K562 (cell line): ENCODE results near the gene GADD45B. TPM values are rescaled to one million over a fixed set of nuclear protein-coding genes. Genes with fewer than 3 reads are reported as not detected.

Experiments
- ATAC-seq: fragments of 200-7000 bp; cut with Tn5 transposase; 3 replicates; pipeline ENCODE4 v1.9.1; 2020; ENCODE audit warnings: moderate library complexity
- BruUV-seq: library from RNA; stranded (reverse); fragments of 400-500 nt; replicated peaks from 2 replicates; lab custom pipeline; 2021; lab: Mats Ljungman, UMichigan
- CTCF ChIA-PET: fragments of 300-600 bp; formaldehyde crosslinking; extraction: SDS; loops from one replicate; lab custom pipeline; 2021; ENCODE audit warnings: low intra/inter-chr PET ratio; lab: Yijun Ruan, JAX
- POLR2A ChIA-PET: fragments of 300-600, 350-650 bp; sonication (Branson Sonifier 250); formaldehyde crosslinking; extraction: SDS; loops from one replicate; lab custom pipeline; 2021; ENCODE audit warnings: antibody characterized with exemption, inconsistent platforms; lab: Yijun Ruan, JAX
- DNase-seq, 4 experiments: peaks; one replicate each; pipeline versions ENCODE4 v3.0.0 to v3.0.0-alpha.2; 2011 to 2018; ENCODE audit warnings: low spot score in 3 of 4, mixed read lengths in 3 of 4; ENCODE audit errors: extremely low read depth in 1 of 4
- FAIRE-seq: peaks from 2 replicates; lab custom pipeline; 2011; peaks lifted over from hg19 to GRCh38; lab: Jason Lieb, UNC
- H2AFZ ChIP-seq: 2 replicates; pipeline ENCODE4 v1.6.0; 2011; ENCODE audit warnings: low read depth, low read length, control low read depth, inconsistent platforms
- H3K27ac ChIP-seq: fragments of 200-600 bp; 3 replicates; pipeline ENCODE4 v1.8.0; 2011; ENCODE audit warnings: low read depth, mild to moderate bottlenecking, control low read depth, inconsistent platforms, low read length, moderate library complexity, mixed read lengths; ENCODE audit errors: extremely low read depth
- H3K27me3 ChIP-seq, 2 experiments: fragments of 300-600 bp in 1 of 2; 2 replicates in 1 of 2; 3 replicates in 1 of 2; pipeline versions ENCODE4 v1.6.0 to v1.8.0; 2011; ENCODE audit warnings: inconsistent platforms in 2 of 2, low read length in 2 of 2, mild to moderate bottlenecking in 1 of 2, mixed read lengths in 1 of 2, moderate library complexity in 1 of 2; ENCODE audit not compliant: control insufficient read depth in 2 of 2, insufficient read depth in 2 of 2
- H3K36me3 ChIP-seq: fragments of 300-600 bp; 3 replicates; pipeline ENCODE4 v1.8.0; 2011; ENCODE audit warnings: mild to moderate bottlenecking, low read length, inconsistent platforms; ENCODE audit not compliant: control insufficient read depth, insufficient read depth
- H3K4me1 ChIP-seq, 2 experiments: fragments of 200-600 bp in 1 of 2; replicated peaks in 1 of 2; 2 replicates in 1 of 2; 3 replicates in 1 of 2; pipeline versions ENCODE4 v1.5.1 to v1.8.0; 2011; ENCODE audit warnings: inconsistent platforms in 2 of 2, low read length in 2 of 2, mild to moderate bottlenecking in 1 of 2, mixed read lengths in 1 of 2, moderate library complexity in 1 of 2; ENCODE audit not compliant: control insufficient read depth in 2 of 2, insufficient read depth in 2 of 2
- H3K4me2 ChIP-seq: 2 replicates; pipeline ENCODE4 v1.6.1; 2011; ENCODE audit warnings: low read length, control low read depth, inconsistent platforms, mixed read lengths; ENCODE audit not compliant: insufficient read depth
- H3K4me3 ChIP-seq: fragments of 200-600 bp; sonication (generic), shearing (Covaris generic); 2 replicates; pipeline ENCODE4 v1.5.1; 2016; ENCODE audit warnings: control low read depth, inconsistent platforms
- H3K79me2 ChIP-seq: fragments of 200-600 bp; 3 replicates; pipeline ENCODE4 v1.8.0; 2011; ENCODE audit warnings: low read length, inconsistent platforms; ENCODE audit not compliant: control insufficient read depth, insufficient read depth
- H3K9ac ChIP-seq, 2 experiments: 2 replicates each; pipeline versions ENCODE4 v1.6.0 to v1.6.1; 2011; ENCODE audit warnings: low read depth in 2 of 2, low read length in 2 of 2, control low read depth in 1 of 2, inconsistent platforms in 1 of 2, mild to moderate bottlenecking in 1 of 2, mixed read lengths in 1 of 2; ENCODE audit not compliant: insufficient read depth in 1 of 2
- H3K9me1 ChIP-seq: one replicate; pipeline ENCODE4 v1.6.0; 2011; ENCODE audit warnings: inconsistent platforms, mild to moderate bottlenecking, low read length, moderate library complexity; ENCODE audit not compliant: control insufficient read depth, insufficient read depth
- H3K9me3 ChIP-seq: replicated peaks from 2 replicates; pipeline ENCODE4 v1.5.1; 2011; ENCODE audit warnings: low read depth, low read length, inconsistent platforms; ENCODE audit not compliant: control insufficient read depth, insufficient read depth
- H4K20me1 ChIP-seq: replicated peaks from 2 replicates; pipeline ENCODE4 v1.6.1; 2011; ENCODE audit warnings: low read length, inconsistent platforms, mixed read lengths; ENCODE audit not compliant: control insufficient read depth, insufficient read depth
- ARID1B ChIP-seq: fragments of 450-650 bp; IDR thresholded peaks from 2 replicates; pipeline ENCODE4 v1.6.1; 2016; ENCODE audit warnings: antibody characterized with exemption, mild to moderate bottlenecking, inconsistent platforms
- ATF7 ChIP-seq: fragments of 450-650 bp; IDR thresholded peaks from 2 replicates; pipeline ENCODE4 v1.7.1; 2014; ENCODE audit warnings: mild to moderate bottlenecking, moderate library complexity
- DPF2 ChIP-seq: fragments of 450-650 bp; IDR thresholded peaks from 2 replicates; pipeline ENCODE4 v1.6.1; 2016
- HDAC1 ChIP-seq, 2 experiments: fragments of 450-650 bp; IDR thresholded peaks; 2 replicates each; pipeline ENCODE4 v1.6.1; 2016 to 2017; ENCODE audit warnings: inconsistent platforms in 1 of 2, mild to moderate bottlenecking in 1 of 2, moderate library complexity in 1 of 2
- JUN ChIP-seq, 2 experiments: sonication (generic) in 1 of 2; formaldehyde crosslinking in 1 of 2; IDR thresholded peaks; 2 replicates each; pipeline versions ENCODE4 v1.6.1 to v1.8.0; 2012 to 2022; ENCODE audit warnings: borderline replicate concordance in 2 of 2, mild to moderate bottlenecking in 2 of 2, improper control_type of control experiment in 1 of 2, low read depth in 1 of 2, low read length in 1 of 2, missing genetic modification reagents in 1 of 2
- MTA2 ChIP-seq: fragments of 450-650 bp; IDR thresholded peaks from 2 replicates; pipeline ENCODE4 v1.6.1; 2016; ENCODE audit warnings: low read depth
- MTA3 ChIP-seq: fragments of 450-650 bp; formaldehyde crosslinking; IDR thresholded peaks from 2 replicates; pipeline ENCODE4 v1.6.1; 2017; ENCODE audit warnings: mild to moderate bottlenecking, borderline replicate concordance
- NFE2 ChIP-seq: IDR thresholded peaks from 2 replicates; pipeline ENCODE4 v1.6.1; 2014; ENCODE audit warnings: antibody characterized with exemption, low read depth
- RBBP5 ChIP-seq: fragments of 200-600 bp; sonication (generic); IDR thresholded peaks from 2 replicates; pipeline ENCODE4 v1.6.1; 2012; ENCODE audit warnings: borderline replicate concordance, mild to moderate bottlenecking, low read length, control low read depth, inconsistent platforms; ENCODE audit not compliant: insufficient read depth, poor library complexity, severe bottlenecking
- ZNF23 ChIP-seq: fragments of 250-450 bp; sonication (Bioruptor Pico); IDR thresholded peaks from 2 replicates; pipeline ENCODE4 v1.4.0; 2020; ENCODE audit warnings: mild to moderate bottlenecking
- ZNF586 ChIP-seq: fragments of 450-650 bp; formaldehyde crosslinking; conservative IDR thresholded peaks from 2 replicates; pipeline ENCODE4 v1.4.0; 2020; ENCODE audit warnings: mild to moderate bottlenecking, moderate library complexity
- WGBS: fragments of 100-300 bp; shearing (Covaris generic); methylation state at CpG from one replicate; pipeline ENCODE4 v1.1.6; 2016; ENCODE audit warnings: low coverage, mixed read lengths; ENCODE audit not compliant: insufficient coverage; ENCODE audit errors: missing lambda C conversion rate; 5-methylcytosine and 5-hydroxymethylcytosine counted together
- in situ Hi-C: fragments of 300-500 bp; cut with MboI; formaldehyde crosslinking; loops from 4 replicates; pipeline ENCODE4 v1.15.0; 2018; ENCODE audit warnings: inconsistent platforms, mixed read lengths
- intact Hi-C: fragments of 100-400 bp; cut with micrococcal nuclease; formaldehyde crosslinking; loops from 2 replicates; pipeline ENCODE4 v1.14.2; 2022
- polyA plus RNA-seq, 8 experiments: library from polyadenylated mRNA; depleted of rRNA in 4 of 8; stranded (reverse) in 5 of 8; unstranded in 3 of 8; fragments of >200 nt; fragmentation: Nextera tagmentation in 2 of 8; fragmentation: Illumina TruSeq in 1 of 8; extraction: Ambion mirVana in 2 of 8; extraction: Trizol in 1 of 8; gene quantifications; 2 replicates each; pipeline versions ENCODE4 v1.2.1 to v1.2.3, GENCODE V29; 2011 to 2014; ENCODE audit warnings: inconsistent platforms in 1 of 8, missing spikeins in 1 of 8
- total RNA-seq, 7 experiments: library from RNA; depleted of rRNA in 6 of 7; stranded (reverse); fragments of >200 nt in 6 of 7; fragmentation: Illumina TruSeq in 2 of 7; extraction: Trizol in 2 of 7; gene quantifications; 2 replicates each; pipeline versions ENCODE4 v1.2.1 to v1.2.3, GENCODE V29; 2011 to 2021; ENCODE audit warnings: low replicate concordance in 1 of 7

Gene GADD45B
- total and polyA plus RNA-seq, 9 of the 15 experiments (the other 6 are each of a cell fraction or from before 2014, with no cell fraction given) = 0.06 to 4.1 (median 2.1) TPM

GRCh38 chr19:2469102-2469914, 6.6 kb upstream of the GADD45B start:
- Histone ChIP-seq H3K4me3 (no peak overlapping the region), H3K9me1 (no peaks in the 10 kb centered on the region), H3K4me2 (no peak overlapping the region), H2AFZ (peak overlapping the region; percentile 51; the same call in 1 of the 2 replicates), H4K20me1 (no peaks in the 10 kb centered on the region), H3K27ac (no peak overlapping the region), H3K9me3 (no peaks in the 10 kb centered on the region), H3K36me3 (no peaks in the 10 kb centered on the region), H3K27me3 (no peaks in the 10 kb centered on the region), H3K9ac (peak overlapping the region in 1 of 2 experiments; percentile 68; a peak in 2 of 4 replicates), H3K4me1 (peaks cover 6 to 7% of the 10 kb centered on the region in 2 experiments; a peak in 3 of 5 replicates), H3K79me2 (no peaks in the 10 kb centered on the region)
- FAIRE-seq = peak; percentile 49
- intact Hi-C loops (no loop called here), in situ Hi-C loops (no loop called here)
- peak in 3 of 4 experiments; percentile 57 to 59 (median 58) for DNase-seq
- CTCF ChIA-PET = no interaction called here
- 23% methylated on average over 23 of the region's 23 CpGs for WGBS
- BruUV-seq = no TSS peak
- POLR2A ChIA-PET = interaction anchor here (0.7 to 1.1 kb wide), 3 partner anchors 12 to 110 kb away, joined by 3 to 5 read pairs (median 4); partner anchors contain the start of gene LMNB2
- ATAC-seq = peak; percentile 63
- TF ChIP-seq RBBP5 = no peak
- peak; percentile 25; the same call in 1 of the 2 replicates for TF ChIP-seq ARID1B
- peak; percentile 70 for TF ChIP-seq NFE2
- peak; percentile 20; the same call in 1 of the 2 replicates for TF ChIP-seq DPF2
- TF ChIP-seq ZNF23 (CRISPR knock-in tag) = no peak
- TF ChIP-seq ATF7 = peak; percentile 41; the same call in 1 of the 2 replicates
- 0 out of 4 replicates have a peak, but pooled peaks of 1 of the 2 experiments have one; percentile 24 for TF ChIP-seq HDAC1 (IDR thresholded peaks at IDR 0.05)
- TF ChIP-seq ZNF586 (CRISPR knock-in tag) = no peak
- TF ChIP-seq JUN (IDR thresholded peaks at IDR 0.05; ENCODE audit: borderline replicate concordance, low read depth, low read length) = peak; percentile 74; the same call in 1 of the 2 replicates
- no peak for TF ChIP-seq JUN (CRISPR knock-in tag; IDR thresholded peaks at IDR 0.05; ENCODE audit: borderline replicate concordance)
- no peak for TF ChIP-seq MTA3
- no peak for TF ChIP-seq MTA2
